Smooth muscle cell (in vitro differentiated cells): ENCODE results near the gene INSM2. TPM values are rescaled to one million over a fixed set of nuclear protein-coding genes. Genes with fewer than 3 reads are reported as not detected.

Experiments used
- DNase-seq: peaks from one replicate; lab custom pipeline; 2025; ENCODE audit not compliant: unreplicated experiment; lab: John Stamatoyannopoulos, UW
- H2AFZ ChIP-seq: fragments of 200-600 bp; sonication (generic); 2 replicates; pipeline ENCODE4 v1.6.0; 2016; ENCODE audit warnings: antibody characterized with exemption, low read depth, mild to moderate bottlenecking
- H3F3A ChIP-seq: fragments of 200-600 bp; sonication (generic); 2 replicates; pipeline ENCODE4 v1.6.0; 2017; ENCODE audit warnings: antibody characterized with exemption, low read depth
- H3K27ac ChIP-seq: fragments of 200-600 bp; sonication (generic); 2 replicates; pipeline ENCODE4 v1.5.1; 2016; ENCODE audit warnings: low read depth, mild to moderate bottlenecking
- H3K27me3 ChIP-seq: fragments of 200-600 bp; sonication (generic); 2 replicates; pipeline ENCODE4 v1.6.1; 2016; ENCODE audit warnings: low read depth, mild to moderate bottlenecking
- H3K36me3 ChIP-seq: fragments of 200-600 bp; sonication (generic); 2 replicates; pipeline ENCODE4 v1.5.1; 2016; ENCODE audit warnings: low read depth
- H3K4me1 ChIP-seq: fragments of 200-600 bp; sonication (generic); 2 replicates; pipeline ENCODE4 v1.5.1; 2016; ENCODE audit warnings: low read depth
- H3K4me2 ChIP-seq: fragments of 200-600 bp; sonication (generic); 2 replicates; pipeline ENCODE4 v1.6.0; 2016; ENCODE audit warnings: mild to moderate bottlenecking
- H3K4me3 ChIP-seq: fragments of 200-600 bp; sonication (generic); 2 replicates; pipeline ENCODE4 v1.5.1; 2016; ENCODE audit warnings: mild to moderate bottlenecking
- H3K79me2 ChIP-seq: fragments of 200-600 bp; sonication (generic); 2 replicates; pipeline ENCODE4 v1.6.0; 2016; ENCODE audit warnings: low read depth, mild to moderate bottlenecking
- H3K9ac ChIP-seq: fragments of 200-600 bp; sonication (generic); 2 replicates; pipeline ENCODE4 v1.6.0; 2016; ENCODE audit warnings: low read depth
- H3K9me3 ChIP-seq: fragments of 200-600 bp; sonication (generic); replicated peaks from 2 replicates; pipeline ENCODE4 v1.5.1; 2016; ENCODE audit warnings: low read depth
- H4K20me1 ChIP-seq: fragments of 200-600 bp; sonication (generic); 2 replicates; pipeline ENCODE4 v1.6.0; 2016; ENCODE audit warnings: low read depth
- WGBS: methylation state at CpG from one replicate; pipeline ENCODE4 v1.1.7; 2016; ENCODE audit warnings: low lambda C conversion rate; 5-methylcytosine and 5-hydroxymethylcytosine counted together
- polyA plus RNA-seq: library from polyadenylated mRNA; unstranded; fragments of >200 nt; fragmentation: Nextera tagmentation; extraction: Ambion mirVana; gene quantifications from 2 replicates; pipeline ENCODE4 v1.2.1, GENCODE V29; 2016
- total RNA-seq: library from RNA; depleted of rRNA; stranded (reverse); fragments of >200 nt; gene quantifications from 2 replicates; pipeline ENCODE4 v1.2.3, GENCODE V29; 2014
- TF ChIP-seq, protein P1 (sequence below): fragments of 200-600 bp; sonication (generic); IDR thresholded peaks from 2 replicates; pipeline ENCODE4 v1.5.1; 2017; ENCODE audit warnings: borderline replicate concordance, mild to moderate bottlenecking, antibody characterized with exemption; ENCODE audit not compliant: insufficient read depth, poor library complexity, severe bottlenecking

Gene INSM2
- total and polyA plus RNA-seq, 2 experiments from 2014 or later, result not detected

DNA sequence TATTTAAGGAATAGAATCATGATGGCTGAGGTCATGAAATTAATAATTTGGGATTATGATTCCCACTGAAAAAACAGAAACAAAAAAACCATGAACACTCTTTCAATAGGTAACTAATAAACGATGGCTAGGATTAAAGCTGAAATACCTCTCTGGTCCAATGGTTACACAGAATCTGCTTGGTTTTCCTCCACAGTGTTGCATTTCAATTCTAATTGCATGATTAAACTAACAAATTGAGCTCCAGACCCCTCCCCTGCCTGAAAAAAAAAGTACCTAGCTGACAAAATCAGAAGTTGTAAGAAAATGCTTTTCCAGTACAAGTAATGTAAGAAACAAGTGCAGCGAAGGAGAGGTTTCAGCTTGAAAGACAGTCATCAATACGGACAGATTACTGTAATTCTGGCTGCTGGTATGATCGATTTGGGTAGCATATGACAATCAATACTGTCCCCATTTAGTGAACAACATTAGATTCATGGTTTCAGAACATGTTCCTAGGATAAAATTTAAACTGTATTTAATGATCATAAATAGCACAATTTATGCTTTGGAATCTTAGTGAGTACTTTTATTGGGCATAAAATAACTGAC, 32.0 kb downstream of the INSM2 start:
- no peaks in the 10 kb centered on the region for H3K9me3 ChIP-seq

DNA sequence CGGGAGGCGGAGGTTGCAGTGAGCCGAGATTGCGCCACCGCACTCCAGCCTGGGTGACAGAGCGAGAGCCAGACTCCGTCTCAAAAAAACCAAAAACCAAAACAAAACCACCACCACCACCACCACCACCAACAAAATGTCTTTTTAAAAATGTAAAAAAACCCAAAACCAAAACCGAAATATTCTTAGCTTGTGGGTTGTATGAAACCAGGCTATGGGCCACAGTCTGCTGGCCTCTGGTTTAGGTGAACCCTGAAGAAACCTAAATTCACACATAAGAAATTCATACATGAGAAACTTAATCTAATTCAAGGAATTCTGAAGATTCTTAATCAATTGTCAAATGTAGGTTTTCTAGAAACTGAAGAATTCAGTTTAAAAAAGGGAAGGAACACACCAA, 37.6 kb downstream of the INSM2 start:
- 98% methylated on average over 8 of the region's 8 CpGs for WGBS
- Histone ChIP-seq H3K36me3 (no peaks in the 10 kb centered on the region), H3K4me2 (no peak overlapping the region), H3K4me1 (peaks cover 5% of the 10 kb centered on the region), H3K4me3 (no peak overlapping the region), H3F3A (no peaks in the 10 kb centered on the region), H3K9me3 (no peaks in the 10 kb centered on the region), H3K27ac (no peak overlapping the region), H3K79me2 (no peaks in the 10 kb centered on the region), H3K9ac (no peak overlapping the region), H2AFZ (no peak overlapping the region), H4K20me1 (no peaks in the 10 kb centered on the region), H3K27me3 (no peaks in the 10 kb centered on the region)
- TF ChIP-seq, protein P1, sequence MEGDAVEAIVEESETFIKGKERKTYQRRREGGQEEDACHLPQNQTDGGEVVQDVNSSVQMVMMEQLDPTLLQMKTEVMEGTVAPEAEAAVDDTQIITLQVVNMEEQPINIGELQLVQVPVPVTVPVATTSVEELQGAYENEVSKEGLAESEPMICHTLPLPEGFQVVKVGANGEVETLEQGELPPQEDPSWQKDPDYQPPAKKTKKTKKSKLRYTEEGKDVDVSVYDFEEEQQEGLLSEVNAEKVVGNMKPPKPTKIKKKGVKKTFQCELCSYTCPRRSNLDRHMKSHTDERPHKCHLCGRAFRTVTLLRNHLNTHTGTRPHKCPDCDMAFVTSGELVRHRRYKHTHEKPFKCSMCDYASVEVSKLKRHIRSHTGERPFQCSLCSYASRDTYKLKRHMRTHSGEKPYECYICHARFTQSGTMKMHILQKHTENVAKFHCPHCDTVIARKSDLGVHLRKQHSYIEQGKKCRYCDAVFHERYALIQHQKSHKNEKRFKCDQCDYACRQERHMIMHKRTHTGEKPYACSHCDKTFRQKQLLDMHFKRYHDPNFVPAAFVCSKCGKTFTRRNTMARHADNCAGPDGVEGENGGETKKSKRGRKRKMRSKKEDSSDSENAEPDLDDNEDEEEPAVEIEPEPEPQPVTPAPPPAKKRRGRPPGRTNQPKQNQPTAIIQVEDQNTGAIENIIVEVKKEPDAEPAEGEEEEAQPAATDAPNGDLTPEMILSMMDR, result no peak
- DNase-seq, result no peak

More for the DNA sequence above, 32.0 kb downstream of the INSM2 start:
- DNase-seq, result no peak
- H3K79me2 ChIP-seq, result no peaks in the 10 kb centered on the region
- no peak overlapping the region for H3K4me3 ChIP-seq
- peaks cover 5% of the 10 kb centered on the region for H3K4me1 ChIP-seq
- no peaks in the 10 kb centered on the region for H4K20me1 ChIP-seq
- TF ChIP-seq, protein P1, result no peak
- H3K27me3 ChIP-seq, result no peaks in the 10 kb centered on the region
- no peak overlapping the region for H2AFZ ChIP-seq
- no peak overlapping the region for H3K9ac ChIP-seq
- H3K27ac ChIP-seq, result no peak overlapping the region
- H3K4me2 ChIP-seq, result no peak overlapping the region
- H3K36me3 ChIP-seq, result no peaks in the 10 kb centered on the region
- 95% methylated on average over 4 of the region's 4 CpGs for WGBS
- H3F3A ChIP-seq, result no peaks in the 10 kb centered on the region

DNA sequence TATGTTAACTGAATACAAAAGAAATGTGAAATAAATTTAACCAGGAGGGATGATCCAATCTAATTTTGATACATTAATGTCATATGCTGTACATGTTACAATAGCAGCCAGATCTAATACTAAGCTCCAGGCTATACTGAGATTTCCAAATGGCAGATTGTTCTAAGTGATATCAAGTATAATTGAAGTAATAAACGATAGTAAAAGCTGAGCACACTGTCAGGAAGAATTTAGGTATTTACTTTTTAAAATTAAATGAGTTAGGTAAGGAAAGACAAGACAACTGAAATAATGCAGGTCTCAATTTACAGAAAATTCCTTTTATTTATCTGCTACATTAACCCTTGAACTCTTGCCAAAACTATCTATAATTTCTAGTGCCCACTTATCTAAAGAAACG, 39.9 kb downstream of the INSM2 start:
- Histone ChIP-seq H3K27ac (no peak overlapping the region), H3K36me3 (no peaks in the 10 kb centered on the region), H2AFZ (no peak overlapping the region), H3K9ac (no peak overlapping the region), H3K9me3 (no peaks in the 10 kb centered on the region), H3K79me2 (no peaks in the 10 kb centered on the region), H3K4me1 (peaks cover 2% of the 10 kb centered on the region), H3K4me2 (no peak overlapping the region), H4K20me1 (no peaks in the 10 kb centered on the region), H3F3A (no peaks in the 10 kb centered on the region), H3K4me3 (no peak overlapping the region), H3K27me3 (no peaks in the 10 kb centered on the region)
- DNase-seq, result no peak
- WGBS, result 91% methylated on average over 2 of the region's 2 CpGs
- TF ChIP-seq, protein P1, result no peak

DNA sequence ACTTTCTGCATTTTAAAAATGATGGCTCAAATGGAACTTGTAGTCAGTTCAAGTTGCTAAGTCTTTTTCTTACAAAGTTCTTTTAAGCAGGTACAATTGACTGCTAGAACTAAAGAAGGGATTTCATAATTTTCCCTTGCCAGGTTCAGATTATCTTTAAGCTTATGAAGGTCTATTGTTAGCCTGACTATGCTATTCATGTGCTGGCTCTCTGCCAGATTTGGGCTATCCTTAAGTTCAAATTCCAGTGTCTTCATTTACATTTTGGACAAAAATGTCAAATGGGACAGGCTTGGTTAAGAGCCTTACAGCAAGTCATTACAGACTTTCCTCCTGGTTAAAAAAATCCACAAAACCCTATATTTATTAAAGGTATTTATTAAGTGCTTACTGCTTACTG, 42.3 kb downstream of the INSM2 start:
- Histone ChIP-seq H3K27me3 (no peaks in the 10 kb centered on the region), H4K20me1 (no peaks in the 10 kb centered on the region), H3F3A (no peaks in the 10 kb centered on the region), H3K9ac (no peak overlapping the region), H3K36me3 (no peaks in the 10 kb centered on the region), H3K4me3 (no peak overlapping the region), H3K27ac (no peak overlapping the region), H3K4me2 (no peak overlapping the region), H3K9me3 (no peaks in the 10 kb centered on the region), H3K79me2 (no peaks in the 10 kb centered on the region), H3K4me1 (no peaks in the 10 kb centered on the region), H2AFZ (no peak overlapping the region)
- TF ChIP-seq, protein P1, result no peak
- DNase-seq, result no peak
